ENCODE data around the gene CCNJL. TPM values are rescaled to one million over a fixed set of nuclear protein-coding genes. Genes with fewer than 3 reads are reported as not detected.

Gene CCNJL
- total RNA-seq, 1 donor: 0.86 TPM

GRCh38 chr5:160293901-160294561 is 18.3 kb downstream of the CCNJL start:
- H3K4me3 ChIP-seq (ENCODE audit: low read depth, low read length): no peak overlapping the region
- TF ChIP-seq, protein P1, sequence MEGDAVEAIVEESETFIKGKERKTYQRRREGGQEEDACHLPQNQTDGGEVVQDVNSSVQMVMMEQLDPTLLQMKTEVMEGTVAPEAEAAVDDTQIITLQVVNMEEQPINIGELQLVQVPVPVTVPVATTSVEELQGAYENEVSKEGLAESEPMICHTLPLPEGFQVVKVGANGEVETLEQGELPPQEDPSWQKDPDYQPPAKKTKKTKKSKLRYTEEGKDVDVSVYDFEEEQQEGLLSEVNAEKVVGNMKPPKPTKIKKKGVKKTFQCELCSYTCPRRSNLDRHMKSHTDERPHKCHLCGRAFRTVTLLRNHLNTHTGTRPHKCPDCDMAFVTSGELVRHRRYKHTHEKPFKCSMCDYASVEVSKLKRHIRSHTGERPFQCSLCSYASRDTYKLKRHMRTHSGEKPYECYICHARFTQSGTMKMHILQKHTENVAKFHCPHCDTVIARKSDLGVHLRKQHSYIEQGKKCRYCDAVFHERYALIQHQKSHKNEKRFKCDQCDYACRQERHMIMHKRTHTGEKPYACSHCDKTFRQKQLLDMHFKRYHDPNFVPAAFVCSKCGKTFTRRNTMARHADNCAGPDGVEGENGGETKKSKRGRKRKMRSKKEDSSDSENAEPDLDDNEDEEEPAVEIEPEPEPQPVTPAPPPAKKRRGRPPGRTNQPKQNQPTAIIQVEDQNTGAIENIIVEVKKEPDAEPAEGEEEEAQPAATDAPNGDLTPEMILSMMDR (IDR thresholded peaks at IDR 0.05; ENCODE audit: insufficient read depth, low read depth, low read length): no peak
- no peak for DNase-seq (ENCODE audit: low read depth)

DNA sequence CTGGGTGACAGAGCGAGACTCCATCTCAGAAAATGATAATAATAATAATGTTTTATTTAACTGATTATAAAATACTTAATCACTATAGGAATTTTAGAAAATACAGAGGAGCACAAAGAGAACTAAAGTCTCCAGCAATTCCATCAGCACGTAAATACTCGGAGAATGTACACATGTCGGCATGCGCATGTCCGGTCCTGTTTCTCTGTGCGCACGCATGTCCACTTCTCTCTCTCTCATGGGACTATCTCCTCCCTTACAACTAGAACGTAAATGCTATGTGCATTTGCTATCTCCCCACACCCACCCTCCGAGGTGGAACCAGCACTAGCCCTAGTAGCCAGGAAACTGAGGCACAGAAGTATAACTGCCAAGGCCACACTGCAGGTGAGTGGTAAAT is 19.0 kb downstream of the CCNJL start:
- no peak overlapping the region for H3K4me3 ChIP-seq (ENCODE audit: low read depth, low read length)
- DNase-seq (ENCODE audit: low read depth): no peak
- TF ChIP-seq, protein P1 (IDR thresholded peaks at IDR 0.05; ENCODE audit: insufficient read depth, low read depth, low read length): no peak

- no peak overlapping the region for H3K4me3 ChIP-seq (ENCODE audit: low read depth, low read length)
- TF ChIP-seq, protein P1 (IDR thresholded peaks at IDR 0.05; ENCODE audit: insufficient read depth, low read depth, low read length): no peak
- no peak for DNase-seq (ENCODE audit: low read depth)
Observed at GRCh38 chr5:160291467-160291866, 20.9 kb downstream of the CCNJL start.

GRCh38 chr5:160290751-160291150 is 21.6 kb downstream of the CCNJL start:
- H3K4me3 ChIP-seq (ENCODE audit: low read depth, low read length): no peak overlapping the region
- TF ChIP-seq, protein P1 (IDR thresholded peaks at IDR 0.05; ENCODE audit: insufficient read depth, low read depth, low read length): no peak
- DNase-seq (ENCODE audit: low read depth): no peak

DNA sequence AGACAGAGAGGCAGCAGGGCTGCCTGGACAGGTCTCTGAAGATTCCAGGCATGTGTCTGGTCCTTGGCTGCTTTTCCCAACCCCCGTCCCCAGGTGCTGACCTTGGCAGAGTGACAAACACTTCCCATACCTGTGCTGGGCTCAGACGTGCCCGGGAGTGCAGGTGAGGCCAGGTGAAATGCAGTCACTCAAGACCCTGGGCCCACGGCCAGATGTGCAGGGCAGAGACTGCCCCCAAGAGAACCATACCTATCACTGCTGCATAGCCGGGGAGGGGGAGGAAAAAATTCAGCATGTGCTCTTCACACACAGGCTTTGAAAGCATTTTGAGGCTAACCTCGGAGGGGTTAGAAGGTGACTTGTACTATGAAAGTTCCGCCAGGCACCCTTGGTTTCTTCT is 22.6 kb downstream of the CCNJL start:
- no peak overlapping the region for H3K4me3 ChIP-seq (ENCODE audit: low read depth, low read length)
- TF ChIP-seq, protein P1 (IDR thresholded peaks at IDR 0.05; ENCODE audit: insufficient read depth, low read depth, low read length): no peak
- DNase-seq (ENCODE audit: low read depth): no peak

DNA sequence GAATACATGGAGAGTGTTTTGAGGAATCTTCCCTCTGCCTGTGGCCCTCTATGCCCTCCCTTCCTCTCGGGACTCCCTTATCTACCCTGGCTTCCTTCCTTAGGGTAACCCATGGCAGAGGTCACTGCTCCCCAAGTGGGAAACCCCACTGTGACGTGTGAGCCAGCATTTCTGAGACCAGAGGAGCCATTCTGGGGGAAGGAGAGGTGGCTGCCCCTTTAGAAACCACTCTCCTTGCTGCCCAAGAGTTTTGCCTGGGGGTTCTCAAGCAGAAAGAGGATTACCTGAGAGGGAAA is 23.1 kb downstream of the CCNJL start:
- TF ChIP-seq, protein P1 (IDR thresholded peaks at IDR 0.05; ENCODE audit: insufficient read depth, low read depth, low read length): no peak
- no peak for DNase-seq (ENCODE audit: low read depth)
- no peak overlapping the region for H3K4me3 ChIP-seq (ENCODE audit: low read depth, low read length)
